Type B pancreatic cell (in vitro differentiated cells): Measurements from ENCODE around the gene LTB4R2. TPM values are rescaled to one million over a fixed set of nuclear protein-coding genes. Genes with fewer than 3 reads are reported as not detected.

ENCODE experiments used
- DNase-seq: peaks from one replicate; pipeline ENCODE4 v3.0.0; 2021; ENCODE audit warnings: mixed read lengths; ENCODE audit not compliant: unreplicated experiment; ENCODE audit errors: extremely low spot score
- H3K27ac Mint-ChIP-seq: 2 replicates; pipeline ENCODE4 v1.8.0; 2021; ENCODE audit warnings: mild to moderate bottlenecking, mixed read lengths
- H3K27me3 Mint-ChIP-seq: 2 replicates; pipeline ENCODE4 v1.8.0; 2021; ENCODE audit warnings: mixed read lengths
- H3K36me3 Mint-ChIP-seq: 2 replicates; pipeline ENCODE4 v1.8.0; 2021; ENCODE audit warnings: mixed read lengths
- H3K4me1 Mint-ChIP-seq: one replicate; pipeline ENCODE4 v1.8.0; 2021; ENCODE audit warnings: mixed read lengths; ENCODE audit not compliant: unreplicated experiment
- H3K4me3 Mint-ChIP-seq: 2 replicates; pipeline ENCODE4 v1.8.0; 2021; ENCODE audit warnings: mild to moderate bottlenecking, mixed read lengths
- H3K9me3 Mint-ChIP-seq: 2 replicates; pipeline ENCODE4 v1.8.0; 2021; ENCODE audit warnings: mixed read lengths
- CTCF ChIP-seq: fragments of 200-600 bp; sonication (generic); conservative IDR thresholded peaks from 2 replicates; pipeline ENCODE4 v1.5.0; 2021; ENCODE audit warnings: antibody characterized with exemption, mild to moderate bottlenecking
- total RNA-seq: library from RNA; stranded (reverse); gene quantifications from 2 replicates; pipeline ENCODE4 v1.2.1, GENCODE V29; 2021; ENCODE audit warnings: low replicate concordance

The LTB4R2 gene
- total RNA-seq, 1 donor from 2014 or later: 9.4 TPM

GRCh38 chr14:24315807-24316596 lies 6.1 kb downstream of the LTB4R2 start:
- H3K4me1 Mint-ChIP-seq: peaks cover 8% of the 10 kb centered on the region
- H3K36me3 Mint-ChIP-seq: no peaks in the 10 kb centered on the region
- peaks cover 43% of the 10 kb centered on the region for H3K27me3 Mint-ChIP-seq
- H3K4me3 Mint-ChIP-seq: no peak overlapping the region
- H3K9me3 Mint-ChIP-seq: no peaks in the 10 kb centered on the region
- no peak for TF ChIP-seq CTCF
- DNase-seq: no peak
- H3K27ac Mint-ChIP-seq: no peak overlapping the region

GRCh38 chr14:24316597-24316950 lies 6.6 kb downstream of the LTB4R2 start:
- TF ChIP-seq CTCF: no peak
- H3K27ac Mint-ChIP-seq: no peak overlapping the region
- H3K9me3 Mint-ChIP-seq: no peaks in the 10 kb centered on the region
- peaks cover 8% of the 10 kb centered on the region for H3K4me1 Mint-ChIP-seq
- H3K36me3 Mint-ChIP-seq: no peaks in the 10 kb centered on the region
- no peak for DNase-seq
- no peak overlapping the region for H3K4me3 Mint-ChIP-seq
- H3K27me3 Mint-ChIP-seq: peaks cover 44% of the 10 kb centered on the region

GRCh38 chr14:24317141-24317928 lies 7.4 kb downstream of the LTB4R2 start:
- peaks cover 50% of the 10 kb centered on the region for H3K27me3 Mint-ChIP-seq
- H3K27ac Mint-ChIP-seq: no peak overlapping the region
- H3K4me1 Mint-ChIP-seq: peaks cover 8% of the 10 kb centered on the region
- H3K4me3 Mint-ChIP-seq: no peak overlapping the region
- DNase-seq: no peak
- TF ChIP-seq CTCF: no peak
- H3K9me3 Mint-ChIP-seq: no peaks in the 10 kb centered on the region
- no peaks in the 10 kb centered on the region for H3K36me3 Mint-ChIP-seq

GRCh38 chr14:24321212-24321975 lies 11.5 kb downstream of the LTB4R2 start:
- Mint-ChIP-seq H3K4me1 (peaks cover 8% of the 10 kb centered on the region), H3K27me3 (peaks cover 54% of the 10 kb centered on the region), H3K27ac (no peak overlapping the region), H3K9me3 (no peaks in the 10 kb centered on the region), H3K36me3 (no peaks in the 10 kb centered on the region), H3K4me3 (no peak overlapping the region)
- DNase-seq: no peak
- TF ChIP-seq CTCF: no peak

GRCh38 chr14:24322672-24323071 lies 12.7 kb downstream of the LTB4R2 start:
- Mint-ChIP-seq H3K27me3 (peaks cover 47% of the 10 kb centered on the region), H3K4me1 (peaks cover 6% of the 10 kb centered on the region), H3K27ac (no peak overlapping the region), H3K9me3 (no peaks in the 10 kb centered on the region), H3K4me3 (no peak overlapping the region), H3K36me3 (no peaks in the 10 kb centered on the region)
- no peak for TF ChIP-seq CTCF
- DNase-seq: no peak
